CMK (cell line): ENCODE data around the gene PPP1R16B.

ENCODE experiments used
- DNase-seq: peaks from one replicate; pipeline ENCODE4 v3.0.0-alpha.2; 2010; ENCODE audit warnings: low read depth

Gene PPP1R16B

GRCh38 chr20:38896009-38896594, 90.6 kb downstream of the PPP1R16B start:
- no peak for DNase-seq

- no peak for DNase-seq
Observed at GRCh38 chr20:38897267-38897666, 91.8 kb downstream of the PPP1R16B start.

DNA sequence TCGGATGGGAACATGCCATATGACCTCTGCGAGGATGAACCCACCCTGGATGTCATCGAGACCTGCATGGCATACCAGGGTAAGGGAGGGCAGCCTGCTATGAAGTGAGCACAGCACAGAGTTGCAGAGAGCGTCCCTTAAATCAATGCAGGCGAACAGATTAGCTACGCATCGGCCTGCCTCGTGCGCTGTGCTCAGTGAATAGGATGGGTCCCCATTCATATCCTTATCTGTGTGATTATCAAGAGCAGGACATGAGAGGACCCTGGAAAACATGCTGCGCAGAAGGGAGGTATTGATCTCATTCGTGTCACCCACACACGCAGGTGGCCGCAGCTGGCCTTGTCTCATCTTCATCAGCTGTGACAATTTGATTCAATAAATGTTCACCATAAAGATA, 95.1 kb downstream of the PPP1R16B start:
- no peak for DNase-seq

DNA sequence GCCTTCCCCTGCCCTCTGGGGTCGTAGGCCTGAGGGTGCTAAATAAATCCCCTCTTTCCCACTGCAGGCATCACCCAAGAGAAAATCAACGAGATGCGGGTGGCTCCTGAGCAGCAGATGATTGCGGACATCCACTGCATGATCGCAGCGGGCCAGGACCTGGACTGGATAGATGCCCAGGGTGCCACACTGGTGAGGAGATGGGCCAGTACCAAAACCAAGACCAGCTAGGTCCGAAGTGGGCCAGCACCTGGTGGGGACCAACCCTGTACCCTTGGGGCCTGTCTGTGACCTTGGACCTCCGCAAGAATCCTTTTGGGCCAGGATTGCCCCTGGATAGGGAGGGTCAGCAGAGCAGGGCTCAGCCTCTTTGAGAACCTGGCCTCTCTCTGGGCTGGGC, 97.1 kb downstream of the PPP1R16B start:
- no peak for DNase-seq

DNA sequence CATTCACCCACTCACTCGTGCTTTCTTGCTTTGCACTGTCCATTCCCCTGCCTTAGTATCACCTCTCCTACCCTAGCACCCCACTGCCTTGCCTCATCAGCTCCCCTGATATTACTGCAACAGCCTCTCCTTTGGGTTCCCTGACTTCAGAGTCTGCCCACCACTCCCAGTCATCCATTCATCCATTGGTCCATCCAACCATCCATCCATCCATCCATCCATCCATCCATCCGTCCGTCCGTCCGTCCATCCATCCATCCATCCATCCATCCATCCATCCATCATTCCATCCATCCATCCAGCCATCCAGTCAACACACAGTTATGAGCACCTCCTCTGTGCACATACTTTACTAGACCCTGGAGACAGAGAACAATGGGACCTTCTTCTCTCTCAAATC, 97.8 kb downstream of the PPP1R16B start:
- no peak for DNase-seq

DNA sequence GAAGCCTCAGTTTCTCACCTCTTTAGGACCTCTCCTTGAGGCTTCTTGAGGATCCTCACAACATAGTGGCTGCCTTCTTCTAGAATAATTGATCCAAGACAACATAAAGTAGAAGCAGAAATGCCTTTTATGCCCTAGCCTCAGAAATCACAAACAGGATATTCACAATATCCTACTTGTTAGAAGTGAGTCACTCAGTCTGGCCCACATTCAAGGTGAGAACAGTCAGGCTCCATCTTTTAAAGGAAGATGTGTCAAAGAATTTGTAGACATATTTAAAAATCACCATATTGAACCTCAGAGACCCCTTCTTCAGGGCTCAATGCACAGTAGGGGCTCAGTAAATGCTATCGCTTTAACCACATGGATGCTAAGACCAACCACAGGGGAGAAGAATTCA, 99.9 kb downstream of the PPP1R16B start:
- DNase-seq, result no peak

GRCh38 chr20:38907918-38908677, 102.6 kb downstream of the PPP1R16B start:
- no peak for DNase-seq

GRCh38 chr20:38915355-38915754, 109.9 kb downstream of the PPP1R16B start:
- no peak for DNase-seq

GRCh38 chr20:38917657-38918056, 112.2 kb downstream of the PPP1R16B start:
- no peak for DNase-seq

DNA sequence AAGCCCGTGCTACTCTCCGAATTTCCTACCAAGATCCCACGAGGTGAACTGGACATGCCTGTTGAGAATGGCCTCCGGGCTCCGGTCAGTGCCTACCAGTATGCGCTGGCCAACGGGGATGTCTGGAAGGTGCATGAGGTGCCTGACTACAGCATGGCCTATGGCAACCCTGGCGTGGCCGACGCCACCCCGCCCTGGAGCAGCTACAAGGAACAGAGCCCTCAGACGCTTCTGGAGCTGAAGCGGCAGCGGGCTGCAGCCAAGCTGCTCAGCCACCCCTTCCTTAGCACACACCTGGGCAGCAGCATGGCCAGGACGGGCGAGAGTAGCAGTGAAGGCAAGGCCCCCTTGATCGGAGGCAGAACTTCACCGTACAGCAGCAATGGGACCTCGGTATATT, 112.7 kb downstream of the PPP1R16B start:
- DNase-seq, result no peak

GRCh38 chr20:38919683-38920082, 114.2 kb downstream of the PPP1R16B start:
- DNase-seq, result no peak

DNA sequence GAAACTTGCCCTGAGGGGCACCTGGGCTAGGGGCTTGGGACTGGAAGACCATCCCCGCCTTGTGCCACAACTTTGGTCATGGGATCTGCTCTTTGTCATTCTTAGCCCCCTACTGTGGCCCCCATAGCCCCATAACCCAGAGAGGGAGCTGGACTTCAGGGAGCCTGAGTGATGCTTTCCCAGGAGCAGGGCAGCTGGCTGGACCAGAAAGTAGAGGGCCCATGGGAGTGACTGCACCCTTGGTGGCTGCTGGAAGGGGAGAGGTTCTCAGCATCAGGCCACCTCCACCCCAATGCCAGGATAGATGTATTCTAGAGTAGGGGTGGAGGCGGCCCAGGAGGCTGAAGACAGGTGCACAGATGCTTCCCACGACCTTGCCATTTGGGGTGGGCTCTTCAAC, 114.9 kb downstream of the PPP1R16B start:
- no peak for DNase-seq

GRCh38 chr20:38920851-38921250, 115.4 kb downstream of the PPP1R16B start:
- no peak for DNase-seq

DNA sequence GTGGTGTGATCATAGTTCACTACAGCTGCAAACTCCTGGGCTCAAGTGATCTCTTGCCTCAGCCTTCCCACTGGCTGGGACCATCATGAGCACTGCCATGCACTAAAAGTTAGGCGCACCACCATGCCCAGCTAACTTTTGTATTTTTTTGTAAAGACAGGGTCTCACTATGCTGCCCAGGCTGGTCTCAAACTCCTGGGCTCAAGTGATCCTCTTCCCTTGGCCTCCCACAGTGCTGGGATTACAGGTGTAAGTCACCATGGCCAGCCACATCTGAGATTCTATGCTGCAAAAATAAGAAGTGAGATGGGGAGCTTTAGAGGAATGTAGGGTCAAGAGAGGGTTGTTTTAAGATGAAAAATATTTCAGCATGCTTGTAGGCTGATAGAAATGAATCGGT, 119.2 kb downstream of the PPP1R16B start:
- DNase-seq, result no peak

GRCh38 chr20:38926142-38926933, 120.8 kb downstream of the PPP1R16B start, which contains the start of gene FAM83D:
FAM83D (plus strand) TSS chr20:38926417; CDS start chr20:38926443, 26 bp downstream.
- DNase-seq, result peak; percentile 87

DNA sequence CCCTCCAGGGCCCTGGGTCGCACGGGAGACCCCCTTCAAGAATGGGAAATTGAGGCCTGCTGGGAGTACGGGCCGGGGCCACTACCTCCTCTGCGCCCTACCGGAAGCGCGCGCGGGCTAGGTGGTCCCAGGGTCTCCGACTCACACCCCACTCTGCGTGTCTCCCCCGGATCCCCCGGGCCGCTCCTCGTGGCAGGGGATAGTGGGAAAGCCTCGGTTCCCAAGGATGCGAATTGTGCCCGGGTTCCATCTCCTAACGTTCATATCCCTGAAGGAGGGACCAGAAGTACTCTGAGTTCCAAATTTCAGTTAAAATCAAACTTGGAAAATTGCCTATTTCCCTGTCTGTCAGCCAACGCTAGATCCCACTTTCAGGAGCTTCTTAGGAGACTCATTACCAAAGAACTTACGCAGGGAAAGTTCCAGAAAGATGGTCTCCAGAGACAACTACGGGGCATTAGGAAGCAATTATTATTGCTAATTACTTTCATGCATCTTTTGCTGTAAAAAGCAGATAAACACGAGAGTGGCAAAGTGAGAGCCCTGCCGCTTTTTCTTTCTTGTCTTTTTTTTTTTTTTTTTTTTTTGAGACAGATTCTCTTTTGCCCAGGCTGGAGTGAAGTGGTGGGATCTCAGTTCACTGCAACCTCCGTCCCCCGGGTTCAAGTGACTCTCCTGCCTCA, 121.6 kb downstream of the PPP1R16B start:
- no peak for DNase-seq

- DNase-seq, result no peak
Observed at GRCh38 chr20:38927902-38928578, 122.5 kb downstream of the PPP1R16B start.

DNA sequence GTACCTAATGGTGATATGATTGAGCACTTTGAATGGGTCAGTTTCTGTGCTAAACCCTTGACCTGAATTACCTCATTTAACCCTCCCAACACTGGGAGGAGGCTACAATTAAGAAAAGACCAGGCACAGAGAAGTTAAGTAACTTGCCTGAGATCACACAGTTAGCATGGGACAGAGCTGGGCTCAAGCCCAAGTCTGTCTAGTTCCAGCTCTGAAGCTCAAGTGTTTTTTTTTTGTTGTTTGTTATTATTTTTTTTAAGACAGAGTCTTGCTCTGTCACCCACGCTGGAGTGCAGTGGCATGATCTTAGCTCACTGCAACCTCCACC, 124.7 kb downstream of the PPP1R16B start:
- no peak for DNase-seq

GRCh38 chr20:38931984-38932383, 126.5 kb downstream of the PPP1R16B start:
- no peak for DNase-seq

GRCh38 chr20:38932457-38933120, 127.1 kb downstream of the PPP1R16B start:
- no peak for DNase-seq

GRCh38 chr20:38934530-38934929, 129.0 kb downstream of the PPP1R16B start:
- no peak for DNase-seq
